ENCODE results near the gene HYAL1.
"Not testable (repeated sequence)": the region's sequence is repeated elsewhere in the genome, so short reads cannot be mapped to it uniquely, and the experiment has no call there.

The HYAL1 gene

GRCh38 chr3:50289130-50289529 is 14.2 kb downstream of the HYAL1 start:
- Histone ChIP-seq H3K27ac (ENCODE audit: low read depth, low read length) (no peak overlapping the region), H3K27me3 (ENCODE audit: control insufficient read depth, insufficient read depth, low read length) (no peaks in the 10 kb centered on the region), H3K4me1 (ENCODE audit: control insufficient read depth, insufficient read depth, low read length) (peaks cover 7% of the 10 kb centered on the region), H3K9ac (ENCODE audit: low read depth, low read length) (no peak overlapping the region), H3K9me3 (ENCODE audit: control insufficient read depth, insufficient read depth, low read length) (no peaks in the 10 kb centered on the region), H3K36me3 (ENCODE audit: control insufficient read depth, insufficient read depth, low read length) (peaks cover 42% of the 10 kb centered on the region), H3K4me3 (ENCODE audit: low read depth, low read length) (no peak overlapping the region)

- no peaks in the 10 kb centered on the region for H3K27me3 ChIP-seq (ENCODE audit: control insufficient read depth, insufficient read depth, low read length)
- H3K9ac ChIP-seq (ENCODE audit: low read depth, low read length) = no peak overlapping the region
- H3K4me3 ChIP-seq (ENCODE audit: low read depth, low read length) = no peak overlapping the region
- H3K36me3 ChIP-seq (ENCODE audit: control insufficient read depth, insufficient read depth, low read length) = peaks cover 42% of the 10 kb centered on the region
- no peak overlapping the region for H3K27ac ChIP-seq (ENCODE audit: low read depth, low read length)
- H3K9me3 ChIP-seq (ENCODE audit: control insufficient read depth, insufficient read depth, low read length) = no peaks in the 10 kb centered on the region
- peaks cover 7% of the 10 kb centered on the region for H3K4me1 ChIP-seq (ENCODE audit: control insufficient read depth, insufficient read depth, low read length)
These were observed 14.9 kb downstream of the HYAL1 start for GRCh38 chr3:50288387-50289007.

- Histone ChIP-seq H3K9me3 (ENCODE audit: control insufficient read depth, insufficient read depth, low read length) (no peaks in the 10 kb centered on the region), H3K27me3 (ENCODE audit: control insufficient read depth, insufficient read depth, low read length) (no peaks in the 10 kb centered on the region), H3K9ac (ENCODE audit: low read depth, low read length) (no peak overlapping the region), H3K27ac (ENCODE audit: low read depth, low read length) (no peak overlapping the region), H3K36me3 (ENCODE audit: control insufficient read depth, insufficient read depth, low read length) (peaks cover 42% of the 10 kb centered on the region), H3K4me1 (ENCODE audit: control insufficient read depth, insufficient read depth, low read length) (peaks cover 5% of the 10 kb centered on the region; the same call in 1 of the 2 replicates), H3K4me3 (ENCODE audit: low read depth, low read length) (no peak overlapping the region)
These were observed 16.1 kb downstream of the HYAL1 start for GRCh38 chr3:50287262-50287661.

DNA sequence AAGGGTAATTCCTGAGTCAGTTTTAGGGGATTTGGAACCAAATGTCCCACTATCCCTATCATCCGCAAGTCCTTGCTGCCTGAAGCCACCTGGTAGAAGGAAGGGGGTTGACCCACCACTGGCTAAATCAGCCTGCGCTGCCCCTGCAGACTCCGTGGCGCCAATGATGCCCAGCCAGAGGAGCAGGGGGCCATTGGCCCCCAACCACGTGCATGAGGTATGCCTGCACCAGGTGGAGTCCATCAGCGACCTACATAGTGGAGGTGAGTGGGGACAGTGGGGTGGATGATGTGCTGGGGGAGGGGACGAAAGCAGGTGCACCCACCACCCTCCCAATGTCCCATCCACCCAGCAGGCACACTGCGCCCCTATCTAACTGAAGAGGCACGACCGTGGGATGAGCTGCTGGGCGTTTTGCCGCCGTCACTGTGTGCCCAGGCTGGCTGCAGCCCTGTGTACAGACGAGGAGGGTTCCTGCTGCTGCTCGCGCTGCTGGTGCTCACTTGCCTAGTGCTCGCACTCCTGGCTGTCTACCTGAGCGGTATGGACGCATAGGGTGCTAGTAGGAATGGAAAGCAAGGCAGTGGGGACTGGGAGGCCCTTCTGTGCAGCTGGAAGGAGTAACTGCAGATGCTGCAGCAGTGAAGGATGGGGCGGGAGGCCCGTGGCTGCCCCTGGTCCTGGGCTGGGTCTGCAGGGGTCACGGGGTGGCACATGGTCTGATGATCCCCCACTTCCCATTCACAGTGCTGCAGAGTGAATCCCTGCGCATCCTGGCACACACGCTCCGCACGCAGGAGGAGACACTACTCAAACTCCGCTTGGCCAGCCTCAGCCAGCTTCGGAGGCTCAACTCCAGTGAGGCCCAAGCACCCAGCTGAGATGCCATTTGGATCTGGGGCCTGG is 16.8 kb downstream of the HYAL1 start:
- no peak overlapping the region for H3K9ac ChIP-seq (ENCODE audit: low read depth, low read length)
- peaks cover 4% of the 10 kb centered on the region; the same call in 1 of the 2 replicates for H3K4me1 ChIP-seq (ENCODE audit: control insufficient read depth, insufficient read depth, low read length)
- H3K4me3 ChIP-seq (ENCODE audit: low read depth, low read length) = no peak overlapping the region
- no peaks in the 10 kb centered on the region for H3K27me3 ChIP-seq (ENCODE audit: control insufficient read depth, insufficient read depth, low read length)
- H3K9me3 ChIP-seq (ENCODE audit: control insufficient read depth, insufficient read depth, low read length) = no peaks in the 10 kb centered on the region
- no peak overlapping the region for H3K27ac ChIP-seq (ENCODE audit: low read depth, low read length)
- peaks cover 42% of the 10 kb centered on the region for H3K36me3 ChIP-seq (ENCODE audit: control insufficient read depth, insufficient read depth, low read length)

- not testable (repeated sequence) for H3K27ac ChIP-seq (ENCODE audit: low read depth, low read length); H3K9me3 ChIP-seq (ENCODE audit: control insufficient read depth, insufficient read depth, low read length); H3K9ac ChIP-seq (ENCODE audit: low read depth, low read length); H3K27me3 ChIP-seq (ENCODE audit: control insufficient read depth, insufficient read depth, low read length); H3K4me1 ChIP-seq (ENCODE audit: control insufficient read depth, insufficient read depth, low read length); H3K4me3 ChIP-seq (ENCODE audit: low read depth, low read length)
- peaks cover 26% of the 10 kb centered on the region for H3K36me3 ChIP-seq (ENCODE audit: control insufficient read depth, insufficient read depth, low read length)
These were observed 19.3 kb downstream of the HYAL1 start for GRCh38 chr3:50284121-50284520.

- Histone ChIP-seq H3K4me3 (ENCODE audit: low read depth, low read length) (no peak overlapping the region), H3K9me3 (ENCODE audit: control insufficient read depth, insufficient read depth, low read length) (no peaks in the 10 kb centered on the region), H3K27me3 (ENCODE audit: control insufficient read depth, insufficient read depth, low read length) (peaks cover 33% of the 10 kb centered on the region), H3K9ac (ENCODE audit: low read depth, low read length) (no peak overlapping the region), H3K36me3 (ENCODE audit: control insufficient read depth, insufficient read depth, low read length) (no peaks in the 10 kb centered on the region), H3K4me1 (ENCODE audit: control insufficient read depth, insufficient read depth, low read length) (peaks cover 4% of the 10 kb centered on the region; the same call in 1 of the 2 replicates), H3K27ac (ENCODE audit: low read depth, low read length) (no peak overlapping the region)
These were observed 23.9 kb downstream of the HYAL1 start for GRCh38 chr3:50279255-50280016.

- H3K36me3 ChIP-seq (ENCODE audit: control insufficient read depth, insufficient read depth, low read length) = no peaks in the 10 kb centered on the region
- H3K4me1 ChIP-seq (ENCODE audit: control insufficient read depth, insufficient read depth, low read length) = peaks cover 4% of the 10 kb centered on the region; the same call in 1 of the 2 replicates
- H3K27ac ChIP-seq (ENCODE audit: low read depth, low read length) = no peak within 1 kb of the TSS
- H3K9me3 ChIP-seq (ENCODE audit: control insufficient read depth, insufficient read depth, low read length) = no peaks in the 10 kb centered on the region
- no peak within 1 kb of the TSS for H3K9ac ChIP-seq (ENCODE audit: low read depth, low read length)
- H3K4me3 ChIP-seq (ENCODE audit: low read depth, low read length) = no peak within 1 kb of the TSS
- peaks cover 38% of the 10 kb centered on the region for H3K27me3 ChIP-seq (ENCODE audit: control insufficient read depth, insufficient read depth, low read length)
These were observed 24.5 kb downstream of the HYAL1 start, which contains the start of gene LSMEM2 for GRCh38 chr3:50278880-50279224. TSS of gene LSMEM2 (plus strand) at chr3:50279087. CDS start at chr3:50279114, 27 bp downstream.

DNA sequence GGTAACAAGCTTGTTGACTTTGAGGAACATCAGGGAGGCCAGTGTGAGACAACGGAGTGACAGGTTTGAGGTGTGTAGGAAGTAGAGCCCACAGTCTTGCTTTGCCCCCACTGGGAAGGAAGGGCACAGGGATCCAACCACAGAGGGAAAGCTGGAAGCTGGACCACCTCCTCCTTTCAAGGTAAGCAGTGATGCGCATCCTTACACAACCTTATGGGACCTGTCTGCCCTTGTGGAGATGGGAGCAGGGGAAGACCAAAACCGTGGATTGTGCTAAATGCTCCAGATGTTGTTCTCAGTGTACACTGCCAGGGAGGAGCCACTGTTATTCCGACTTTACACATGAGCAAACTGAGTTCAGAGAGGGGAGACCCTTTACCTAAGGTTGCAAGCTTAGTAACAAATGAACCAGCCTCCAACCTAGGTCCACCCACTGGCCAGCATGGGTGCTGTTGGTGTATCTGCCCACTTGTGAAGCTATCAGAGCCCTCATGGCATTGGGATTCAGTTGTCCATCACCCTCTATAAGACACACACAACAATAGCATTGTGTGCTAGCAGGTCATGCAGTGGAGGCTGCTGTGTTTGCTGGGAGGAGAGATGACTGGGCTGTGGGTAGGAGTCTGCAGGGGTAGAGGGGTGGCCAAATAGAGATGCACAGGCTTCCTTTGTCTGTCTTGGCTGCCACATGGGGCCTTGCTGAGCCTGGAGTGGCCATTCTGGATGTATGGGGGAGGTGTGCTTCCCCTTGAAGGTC is 25.1 kb downstream of the HYAL1 start:
- Histone ChIP-seq H3K4me3 (ENCODE audit: low read depth, low read length) (no peak overlapping the region), H3K4me1 (ENCODE audit: control insufficient read depth, insufficient read depth, low read length) (peaks cover 4% of the 10 kb centered on the region; the same call in 1 of the 2 replicates), H3K36me3 (ENCODE audit: control insufficient read depth, insufficient read depth, low read length) (no peaks in the 10 kb centered on the region), H3K9me3 (ENCODE audit: control insufficient read depth, insufficient read depth, low read length) (no peaks in the 10 kb centered on the region), H3K27ac (ENCODE audit: low read depth, low read length) (no peak overlapping the region), H3K27me3 (ENCODE audit: control insufficient read depth, insufficient read depth, low read length) (peaks cover 44% of the 10 kb centered on the region), H3K9ac (ENCODE audit: low read depth, low read length) (no peak overlapping the region)

DNA sequence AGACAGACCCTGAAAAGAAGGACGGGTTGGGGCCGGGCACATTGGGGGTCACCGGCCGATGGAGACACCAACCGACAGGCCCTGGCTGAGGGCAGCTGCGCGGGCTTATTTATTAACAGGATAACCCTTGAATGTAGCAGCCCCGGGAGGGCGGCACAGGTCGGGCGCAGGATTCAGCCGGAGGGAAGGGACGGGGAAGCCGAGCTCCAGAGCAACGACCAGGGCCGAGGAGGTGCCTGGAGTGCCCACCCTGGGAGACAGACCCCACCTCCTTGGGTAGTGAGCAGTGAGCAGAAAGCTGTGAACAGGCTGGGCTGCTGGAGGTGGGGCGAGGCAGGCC is 26.6 kb downstream of the HYAL1 start:
- H3K9ac ChIP-seq (ENCODE audit: low read depth, low read length) = no peak overlapping the region
- no peak overlapping the region for H3K4me3 ChIP-seq (ENCODE audit: low read depth, low read length)
- no peaks in the 10 kb centered on the region for H3K9me3 ChIP-seq (ENCODE audit: control insufficient read depth, insufficient read depth, low read length)
- peaks cover 47% of the 10 kb centered on the region for H3K27me3 ChIP-seq (ENCODE audit: control insufficient read depth, insufficient read depth, low read length)
- H3K27ac ChIP-seq (ENCODE audit: low read depth, low read length) = no peak overlapping the region
- peaks cover 4% of the 10 kb centered on the region; the same call in 1 of the 2 replicates for H3K4me1 ChIP-seq (ENCODE audit: control insufficient read depth, insufficient read depth, low read length)
- H3K36me3 ChIP-seq (ENCODE audit: control insufficient read depth, insufficient read depth, low read length) = no peaks in the 10 kb centered on the region

GRCh38 chr3:50275996-50276761 is 27.2 kb downstream of the HYAL1 start:
- no peaks in the 10 kb centered on the region for H3K36me3 ChIP-seq (ENCODE audit: control insufficient read depth, insufficient read depth, low read length)
- no peak overlapping the region for H3K9ac ChIP-seq (ENCODE audit: low read depth, low read length)
- H3K4me1 ChIP-seq (ENCODE audit: control insufficient read depth, insufficient read depth, low read length) = peaks cover 4% of the 10 kb centered on the region; the same call in 1 of the 2 replicates
- no peak overlapping the region for H3K27ac ChIP-seq (ENCODE audit: low read depth, low read length)
- H3K27me3 ChIP-seq (ENCODE audit: control insufficient read depth, insufficient read depth, low read length) = peaks cover 47% of the 10 kb centered on the region
- no peaks in the 10 kb centered on the region for H3K9me3 ChIP-seq (ENCODE audit: control insufficient read depth, insufficient read depth, low read length)
- H3K4me3 ChIP-seq (ENCODE audit: low read depth, low read length) = peak overlapping the region; percentile 62; the same call in 1 of the 2 replicates
